Measurements from ENCODE around the gene SPACA9. TPM values are rescaled to one million over a fixed set of nuclear protein-coding genes. Genes with fewer than 3 reads are reported as not detected.

SPACA9 gene
- total RNA-seq, 1 donor from 2014 or later = 4.1 TPM

DNA sequence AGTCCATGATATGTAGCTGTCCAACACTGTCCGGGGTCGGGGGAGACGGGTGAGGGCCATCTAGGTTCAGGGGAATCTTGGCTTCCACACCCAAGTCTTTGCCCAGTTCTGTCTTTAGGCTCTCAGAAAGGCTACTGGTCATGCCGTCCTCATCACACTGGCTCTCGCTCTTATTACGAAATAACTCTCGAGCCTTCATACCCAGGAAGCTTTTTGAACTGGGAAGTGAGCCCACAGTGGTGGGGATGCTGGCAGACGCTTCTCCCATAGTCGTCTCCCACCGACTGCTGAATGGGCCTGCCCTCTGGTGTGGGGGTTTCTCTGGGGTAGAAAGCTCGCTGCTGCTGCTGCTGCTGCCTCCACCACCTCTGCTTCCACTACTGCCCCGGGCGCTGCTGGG, 17.6 kb downstream of the SPACA9 start:
- DNase-seq (ENCODE audit: low read depth, low spot score) = no peak
- no peaks in the 10 kb centered on the region for H3K9me3 Mint-ChIP-seq
- no peaks in the 10 kb centered on the region for H3K27me3 Mint-ChIP-seq (ENCODE audit: low read depth)
- H3K27ac Mint-ChIP-seq (ENCODE audit: unreplicated experiment) = no peak overlapping the region
- no peak overlapping the region for H3K4me3 Mint-ChIP-seq
- TF ChIP-seq CTCF (conservative IDR thresholded peaks at IDR 0.05) = no peak
- H3K4me1 Mint-ChIP-seq = peaks cover 9% of the 10 kb centered on the region
- H3K36me3 Mint-ChIP-seq (ENCODE audit: low read depth) = peaks cover 14% of the 10 kb centered on the region

- DNase-seq (ENCODE audit: low read depth, low spot score) = no peak
- TF ChIP-seq CTCF (conservative IDR thresholded peaks at IDR 0.05) = no peak
- peaks cover 14% of the 10 kb centered on the region for H3K36me3 Mint-ChIP-seq (ENCODE audit: low read depth)
- no peak overlapping the region for H3K4me3 Mint-ChIP-seq
- no peaks in the 10 kb centered on the region for H3K27me3 Mint-ChIP-seq (ENCODE audit: low read depth)
- peak overlapping the region; percentile 87 for H3K27ac Mint-ChIP-seq (ENCODE audit: unreplicated experiment)
- peaks cover 13% of the 10 kb centered on the region for H3K4me1 Mint-ChIP-seq
- H3K9me3 Mint-ChIP-seq = no peaks in the 10 kb centered on the region
These were observed 18.2 kb downstream of the SPACA9 start for GRCh38 chr9:132896906-132897305.

DNA sequence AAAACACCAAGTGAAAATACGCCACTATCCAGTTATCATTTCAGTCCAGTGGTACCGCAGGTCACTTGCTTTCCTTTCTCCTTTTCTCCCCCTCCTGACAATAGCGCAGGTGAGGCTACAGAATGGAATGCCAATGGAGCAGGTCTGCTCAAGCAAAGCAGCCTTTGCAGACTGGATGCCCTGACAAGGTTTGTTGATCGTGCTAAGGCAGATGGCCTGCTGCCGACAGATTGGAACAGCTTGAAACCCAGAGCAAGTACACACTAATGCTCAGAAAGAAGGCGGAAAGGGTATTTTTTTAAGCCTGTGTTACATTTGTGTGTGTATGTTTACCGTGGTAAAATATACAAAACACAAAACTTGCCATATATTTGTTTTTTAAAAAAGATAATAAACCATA, 19.4 kb downstream of the SPACA9 start:
- no peak overlapping the region for H3K4me3 Mint-ChIP-seq

DNA sequence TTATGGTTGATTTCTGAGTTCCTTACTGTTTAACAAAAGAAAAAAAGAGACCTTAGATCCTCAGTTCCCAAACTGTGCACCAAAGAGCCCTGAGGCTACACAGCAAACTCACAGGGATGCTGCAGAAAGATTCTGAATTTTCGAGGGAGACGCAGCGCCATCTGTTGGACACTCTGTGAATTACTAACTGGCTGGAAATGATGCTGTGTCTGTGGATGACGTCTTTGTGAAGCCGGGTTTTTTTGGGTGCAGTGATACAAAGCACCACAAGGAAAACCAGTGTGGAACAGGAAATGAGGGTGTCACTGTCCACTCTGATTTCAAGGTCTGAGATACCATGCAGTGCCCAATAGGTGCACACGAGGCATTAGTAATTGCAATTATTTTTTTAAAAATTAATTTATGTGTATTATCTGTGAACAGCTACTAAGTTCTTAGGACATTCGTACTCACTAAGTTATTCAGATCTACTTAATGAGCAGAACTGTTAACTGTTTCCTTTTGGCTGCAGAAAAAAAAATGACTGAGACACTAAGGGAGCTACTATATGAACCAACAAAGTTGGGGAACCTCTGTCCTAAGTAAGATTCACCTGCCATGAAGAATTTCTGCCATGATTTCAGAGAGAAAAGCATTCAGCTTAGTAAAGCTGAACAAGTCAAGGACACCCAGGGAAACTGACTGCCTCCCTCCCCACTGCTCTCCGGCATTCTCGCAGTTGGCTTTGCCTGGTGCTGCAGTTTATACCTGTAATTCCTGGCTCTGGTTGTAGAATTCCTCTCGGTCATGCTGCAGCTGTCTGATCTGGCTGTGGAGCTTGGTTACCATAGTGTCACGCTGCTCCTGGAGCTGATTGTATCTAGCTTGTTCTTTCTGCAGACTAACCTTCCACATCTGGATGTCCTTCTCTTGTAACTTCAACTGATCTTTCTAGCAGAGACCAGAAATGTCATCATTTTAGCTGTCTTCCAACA, 23.4 kb downstream of the SPACA9 start:
- Mint-ChIP-seq H3K4me3 (no peak overlapping the region), H3K27ac (ENCODE audit: unreplicated experiment) (no peak overlapping the region), H3K36me3 (ENCODE audit: low read depth) (peaks cover 3% of the 10 kb centered on the region), H3K27me3 (ENCODE audit: low read depth) (no peaks in the 10 kb centered on the region), H3K9me3 (no peaks in the 10 kb centered on the region), H3K4me1 (peaks cover 7% of the 10 kb centered on the region)
- peak; percentile 97 for TF ChIP-seq CTCF (conservative IDR thresholded peaks at IDR 0.05)
- peak; percentile 92 for DNase-seq (ENCODE audit: low read depth, low spot score)

More for the DNA sequence above, 19.4 kb downstream of the SPACA9 start:
- no peak for TF ChIP-seq CTCF (conservative IDR thresholded peaks at IDR 0.05)
- no peaks in the 10 kb centered on the region for H3K27me3 Mint-ChIP-seq (ENCODE audit: low read depth)
- no peaks in the 10 kb centered on the region for H3K9me3 Mint-ChIP-seq
- peaks cover 14% of the 10 kb centered on the region for H3K4me1 Mint-ChIP-seq
- H3K36me3 Mint-ChIP-seq (ENCODE audit: low read depth) = peaks cover 14% of the 10 kb centered on the region
- DNase-seq (ENCODE audit: low read depth, low spot score) = no peak
- H3K27ac Mint-ChIP-seq (ENCODE audit: unreplicated experiment) = no peak overlapping the region

DNA sequence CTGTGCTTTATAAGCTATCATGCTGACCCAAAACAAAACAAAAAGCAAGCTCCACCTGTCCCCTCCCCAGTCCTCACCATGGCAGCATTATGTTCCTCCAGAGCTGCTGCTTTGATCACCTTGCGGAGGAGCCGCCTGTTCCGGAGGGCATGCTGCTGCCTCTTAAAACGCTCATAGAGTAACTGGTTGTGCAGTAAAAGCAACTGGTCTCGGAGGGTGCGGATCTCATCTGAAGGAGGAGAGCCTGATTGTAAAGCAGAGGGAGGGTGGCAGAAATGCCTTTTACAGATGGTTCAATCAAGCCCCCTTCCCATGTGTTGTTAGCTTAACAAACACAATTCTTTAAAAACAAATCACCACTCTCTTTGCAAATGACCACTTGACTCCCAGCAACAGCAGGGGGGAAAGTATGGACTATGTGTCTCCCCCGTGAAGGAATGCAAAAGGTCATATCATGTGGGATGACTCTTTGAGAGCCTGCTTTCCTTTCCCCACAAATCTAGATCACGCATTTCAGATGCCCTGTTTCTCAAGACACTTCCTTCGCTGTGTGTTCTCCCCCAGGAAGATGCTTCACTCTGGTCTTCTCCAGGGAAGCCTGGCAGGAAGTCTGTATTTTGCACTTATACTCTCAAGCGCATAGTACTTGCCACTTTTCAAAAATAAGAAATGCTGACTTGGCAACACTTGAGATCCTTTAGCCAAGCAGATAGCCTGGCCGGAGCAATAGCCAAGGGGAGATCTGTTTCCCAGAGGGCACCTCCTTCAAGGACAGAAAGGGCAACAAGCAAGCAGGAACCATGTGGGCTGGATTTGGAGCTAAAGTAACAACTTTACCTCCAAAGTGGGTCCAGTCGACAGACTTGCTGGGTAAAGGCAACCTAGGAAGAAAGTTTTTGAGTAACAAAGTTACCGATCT, 25.1 kb downstream of the SPACA9 start:
- Mint-ChIP-seq H3K27ac (ENCODE audit: unreplicated experiment) (peak overlapping the region; percentile 12), H3K9me3 (no peaks in the 10 kb centered on the region), H3K4me3 (no peak overlapping the region), H3K36me3 (ENCODE audit: low read depth) (peaks cover 3% of the 10 kb centered on the region), H3K4me1 (peaks cover 6% of the 10 kb centered on the region), H3K27me3 (ENCODE audit: low read depth) (no peaks in the 10 kb centered on the region)
- DNase-seq (ENCODE audit: low read depth, low spot score) = no peak
- TF ChIP-seq CTCF (conservative IDR thresholded peaks at IDR 0.05) = peak; percentile 19
